Fibroblast of lung (primary cell): ENCODE data around the gene HP1BP3. TPM values are rescaled to one million over a fixed set of nuclear protein-coding genes. Genes with fewer than 3 reads are reported as not detected.
A peak's percentile ranks its signal among the peaks of the same experiment; 100 is the strongest.

Source experiments
- DNase-seq, 2 donors: peaks; one replicate each; pipeline versions ENCODE4 v3.0.0 to v3.0.0-alpha.2; 2010; ENCODE audit warnings: low read depth in 2 of 2
- H2AFZ ChIP-seq: 2 replicates; pipeline ENCODE4 v1.5.1; 2012; ENCODE audit warnings: low read length, control low read depth, inconsistent platforms
- H3K27ac ChIP-seq: 2 replicates; pipeline ENCODE4 v1.5.1; 2011; ENCODE audit warnings: low read length, control low read depth; ENCODE audit not compliant: insufficient read depth
- H3K27me3 ChIP-seq: 2 replicates; pipeline ENCODE4 v1.5.1; 2011; ENCODE audit warnings: mild to moderate bottlenecking, low read length; ENCODE audit not compliant: control insufficient read depth, insufficient read depth
- H3K36me3 ChIP-seq: 2 replicates; pipeline ENCODE4 v1.5.1; 2011; ENCODE audit warnings: low read length; ENCODE audit not compliant: control insufficient read depth, insufficient read depth
- H3K4me1 ChIP-seq: 2 replicates; pipeline ENCODE4 v1.5.1; 2011; ENCODE audit warnings: low read length; ENCODE audit not compliant: control insufficient read depth, insufficient read depth; ENCODE audit errors: extremely low read depth
- H3K4me2 ChIP-seq: 2 replicates; pipeline ENCODE4 v1.5.1; 2011; ENCODE audit warnings: low read length, control low read depth; ENCODE audit not compliant: insufficient read depth; ENCODE audit errors: extremely low read depth
- H3K4me3 ChIP-seq, 4 experiments: fragments of 200-600 bp in 1 of 4; sonication (generic) in 1 of 4; replicated peaks in 1 of 4; 2 replicates each; pipeline ENCODE4 v1.5.1; 2011 to 2016; ENCODE audit warnings: low read length in 4 of 4, low read depth in 3 of 4, mild to moderate bottlenecking in 3 of 4, control low read depth in 2 of 4, inconsistent platforms in 1 of 4, mixed read lengths in 1 of 4; ENCODE audit not compliant: insufficient read depth in 1 of 4; ENCODE audit errors: control extremely low read depth in 1 of 4
- H3K79me2 ChIP-seq: 2 replicates; pipeline ENCODE4 v1.5.1; 2012; ENCODE audit warnings: mild to moderate bottlenecking, low read length, inconsistent platforms; ENCODE audit not compliant: control insufficient read depth, insufficient read depth
- H3K9ac ChIP-seq: 2 replicates; pipeline ENCODE4 v1.5.1; 2011; ENCODE audit warnings: mild to moderate bottlenecking, low read length, control low read depth; ENCODE audit not compliant: insufficient read depth
- H3K9me3 ChIP-seq: 2 replicates; pipeline ENCODE4 v1.5.1; 2012; ENCODE audit warnings: low read depth, low read length; ENCODE audit not compliant: control insufficient read depth, insufficient read depth
- H4K20me1 ChIP-seq: 2 replicates; pipeline ENCODE4 v1.5.1; 2011; ENCODE audit warnings: low read length; ENCODE audit not compliant: control insufficient read depth, insufficient read depth; ENCODE audit errors: extremely low read depth
- CTCF ChIP-seq, 2 donors: IDR thresholded peaks in 1 of 2; conservative IDR thresholded peaks in 1 of 2; 1 replicate in 1 of 2; 2 replicates in 1 of 2; pipeline ENCODE4 v1.5.1; 2011 to 2012; ENCODE audit warnings: low read length in 2 of 2, control low read depth in 1 of 2, inconsistent platforms in 1 of 2, low read depth in 1 of 2, mild to moderate bottlenecking in 1 of 2
- EZH2 ChIP-seq: IDR thresholded peaks from 2 replicates; pipeline ENCODE4 v1.5.1; 2012; ENCODE audit warnings: low read length, control low read depth, mild to moderate bottlenecking; ENCODE audit errors: missing control alignments
- polyA plus RNA-seq, 2 donors: library from polyadenylated mRNA; depleted of rRNA in 1 of 2; stranded (reverse) in 1 of 2; unstranded in 1 of 2; fragments of >200 nt; gene quantifications; 2 replicates each; pipeline ENCODE4 v1.2.1, GENCODE V29; 2011 to 2012; ENCODE audit warnings: missing spikeins in 1 of 2
- total RNA-seq: library from RNA; depleted of rRNA; stranded (reverse); fragments of >200 nt; gene quantifications from 2 replicates; pipeline ENCODE4 v1.2.1, GENCODE V29; 2014

HP1BP3 gene
- total and polyA plus RNA-seq, 2 donors (not counting 1 experiment from before 2014, with no cell fraction given): 201 to 255 TPM

- no peak within 1 kb of the TSS for H3K27ac ChIP-seq
- no peaks in the 10 kb centered on the region for H3K9me3 ChIP-seq
- peak within 1 kb of the TSS; percentile 53 for H3K9ac ChIP-seq
- H3K4me2 ChIP-seq: peak within 1 kb of the TSS; percentile 51
- H3K36me3 ChIP-seq: peaks cover 2% of the 10 kb centered on the region
- no peaks in the 10 kb centered on the region for H3K79me2 ChIP-seq
- peak within 1 kb of the TSS in 3 of 4 experiments; percentile 9 to 52 (median 26) for H3K4me3 ChIP-seq
- H2AFZ ChIP-seq: peak within 1 kb of the TSS; percentile 41
- no peaks in the 10 kb centered on the region for H3K27me3 ChIP-seq
- no peaks in the 10 kb centered on the region for H4K20me1 ChIP-seq
- TF ChIP-seq CTCF (conservative IDR thresholded peaks at IDR 0.05 in 1 of 2, IDR thresholded peaks at IDR 0.05 in 1 of 2; ENCODE audit: low read depth in 1 of 2, low read length in 2 of 2) (no peak), EZH2 (no peak)
- peaks cover 2% of the 10 kb centered on the region for H3K4me1 ChIP-seq
- DNase-seq: peak; percentile 69 to 78
These were observed 69.4 kb downstream of the HP1BP3 start, which contains the start of gene KIF17 for GRCh38 chr1:20717452-20718342. Gene KIF17 (minus strand): TSS chr1:20718007. CDS start chr1:20717706, 301 bp downstream.

- no peak overlapping the region for H3K27ac ChIP-seq
- peaks cover 2% of the 10 kb centered on the region for H3K4me1 ChIP-seq
- H3K36me3 ChIP-seq: no peaks in the 10 kb centered on the region
- no peaks in the 10 kb centered on the region for H3K9me3 ChIP-seq
- no peak overlapping the region for H2AFZ ChIP-seq
- H3K27me3 ChIP-seq: no peaks in the 10 kb centered on the region
- no peak overlapping the region for H3K4me2 ChIP-seq
- no peak for TF ChIP-seq CTCF (conservative IDR thresholded peaks at IDR 0.05 in 1 of 2, IDR thresholded peaks at IDR 0.05 in 1 of 2; ENCODE audit: low read depth in 1 of 2, low read length in 2 of 2)
- no peak for TF ChIP-seq EZH2
- H3K79me2 ChIP-seq: no peaks in the 10 kb centered on the region
- no peak overlapping the region for H3K9ac ChIP-seq
- no peaks in the 10 kb centered on the region for H4K20me1 ChIP-seq
- no peak for DNase-seq
- H3K4me3 ChIP-seq: no peak overlapping the region
These were observed 70.9 kb downstream of the HP1BP3 start for GRCh38 chr1:20716232-20716631.

- Histone ChIP-seq H3K4me2 (no peak overlapping the region), H3K27me3 (no peaks in the 10 kb centered on the region), H3K4me1 (peaks cover 2% of the 10 kb centered on the region), H3K79me2 (no peaks in the 10 kb centered on the region), H3K4me3 (no peak overlapping the region), H3K36me3 (no peaks in the 10 kb centered on the region), H3K9me3 (no peaks in the 10 kb centered on the region), H4K20me1 (no peaks in the 10 kb centered on the region), H3K27ac (no peak overlapping the region), H2AFZ (no peak overlapping the region), H3K9ac (no peak overlapping the region)
- TF ChIP-seq CTCF (conservative IDR thresholded peaks at IDR 0.05 in 1 of 2, IDR thresholded peaks at IDR 0.05 in 1 of 2; ENCODE audit: low read depth in 1 of 2, low read length in 2 of 2): no peak
- no peak for TF ChIP-seq EZH2
- DNase-seq: no peak
These were observed 71.7 kb downstream of the HP1BP3 start for GRCh38 chr1:20715406-20715805.
